Tibial nerve (tissue), 3 donors: ENCODE data around the gene UBE2E2.

ENCODE experiments used
- POLR2A ChIP-seq, 2 donors: fragments of 450-650 bp; IDR thresholded peaks; one replicate each; pipeline ENCODE4 v1.6.1; 2017; ENCODE audit warnings: antibody characterized with exemption in 2 of 2, mild to moderate bottlenecking in 2 of 2, moderate library complexity in 2 of 2
- TF ChIP-seq, protein P1 (sequence below), 5 experiments: fragments of 200-600 bp in 3 of 5; fragments of 450-650 bp in 2 of 5; sonication (generic) in 3 of 5; IDR thresholded peaks; one replicate each; pipeline ENCODE4 v1.5.1; 2016 to 2019; ENCODE audit warnings: antibody characterized with exemption in 5 of 5, mild to moderate bottlenecking in 3 of 5, moderate library complexity in 2 of 5

- TF ChIP-seq, protein P1, sequence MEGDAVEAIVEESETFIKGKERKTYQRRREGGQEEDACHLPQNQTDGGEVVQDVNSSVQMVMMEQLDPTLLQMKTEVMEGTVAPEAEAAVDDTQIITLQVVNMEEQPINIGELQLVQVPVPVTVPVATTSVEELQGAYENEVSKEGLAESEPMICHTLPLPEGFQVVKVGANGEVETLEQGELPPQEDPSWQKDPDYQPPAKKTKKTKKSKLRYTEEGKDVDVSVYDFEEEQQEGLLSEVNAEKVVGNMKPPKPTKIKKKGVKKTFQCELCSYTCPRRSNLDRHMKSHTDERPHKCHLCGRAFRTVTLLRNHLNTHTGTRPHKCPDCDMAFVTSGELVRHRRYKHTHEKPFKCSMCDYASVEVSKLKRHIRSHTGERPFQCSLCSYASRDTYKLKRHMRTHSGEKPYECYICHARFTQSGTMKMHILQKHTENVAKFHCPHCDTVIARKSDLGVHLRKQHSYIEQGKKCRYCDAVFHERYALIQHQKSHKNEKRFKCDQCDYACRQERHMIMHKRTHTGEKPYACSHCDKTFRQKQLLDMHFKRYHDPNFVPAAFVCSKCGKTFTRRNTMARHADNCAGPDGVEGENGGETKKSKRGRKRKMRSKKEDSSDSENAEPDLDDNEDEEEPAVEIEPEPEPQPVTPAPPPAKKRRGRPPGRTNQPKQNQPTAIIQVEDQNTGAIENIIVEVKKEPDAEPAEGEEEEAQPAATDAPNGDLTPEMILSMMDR (IDR thresholded peaks at IDR 0.05), result no peak
- TF ChIP-seq POLR2A (IDR thresholded peaks at IDR 0.05), result no peak
Observed at GRCh38 chr3:23165571-23165970, 37.6 kb upstream of the UBE2E2 start.
